Measurements from ENCODE around the gene CYB5D1.

GRCh38 chr17:7817643-7817964 is 40.2 kb upstream of the CYB5D1 start:
- no peak for TF ChIP-seq POLR2AphosphoS5 (IDR thresholded peaks at IDR 0.05)
- TF ChIP-seq REST (IDR thresholded peaks at IDR 0.05; ENCODE audit: borderline replicate concordance): no peak
- TF ChIP-seq TAF1 (IDR thresholded peaks at IDR 0.05; ENCODE audit: low read depth): no peak
- TF ChIP-seq CTCF (IDR thresholded peaks at IDR 0.05; ENCODE audit: poor library complexity, severe bottlenecking): no peak
- TF ChIP-seq EZH2 (IDR thresholded peaks at IDR 0.05; ENCODE audit: borderline replicate concordance, insufficient read depth, low read length, poor library complexity, severe bottlenecking): no peak
- TF ChIP-seq RAD21 (conservative IDR thresholded peaks at IDR 0.05): no peak
- no peak for TF ChIP-seq EP300 (conservative IDR thresholded peaks at IDR 0.05; ENCODE audit: poor library complexity, severe bottlenecking)

Measured in neural cell (in vitro differentiated cells).